Lung (tissue), 12 donors: ENCODE data around the gene NPVF. TPM values are rescaled to one million over a fixed set of nuclear protein-coding genes. Genes with fewer than 3 reads are reported as not detected.
A peak's percentile ranks its signal among the peaks of the same experiment; 100 is the strongest.

Experiments used
- ATAC-seq: fragments of 200-7000 bp; cut with Tn5 transposase; one replicate; pipeline ENCODE4 v1.9.1; 2020; ENCODE audit warnings: moderate number of reproducible peaks; ENCODE audit not compliant: insufficient read depth, low FRiP score
- DNase-seq, 3 donors: peaks; one replicate each; pipeline ENCODE4 v3.0.0-alpha.2; 2013 to 2017
- H3K27ac ChIP-seq, 2 donors: one replicate each; pipeline ENCODE4 v1.5.1; 2013; ENCODE audit warnings: mild to moderate bottlenecking in 2 of 2, moderate library complexity in 2 of 2, control low read depth in 1 of 2, inconsistent platforms in 1 of 2, low read depth in 1 of 2, low read length in 1 of 2
- H3K27me3 ChIP-seq, 3 donors: one replicate each; pipeline ENCODE4 v1.5.1; 2013; ENCODE audit warnings: low read length in 2 of 3; ENCODE audit not compliant: control insufficient read depth in 3 of 3, insufficient read depth in 3 of 3
- H3K36me3 ChIP-seq, 4 donors: one replicate each; pipeline ENCODE4 v1.5.1; 2013; ENCODE audit warnings: low read length in 4 of 4, mild to moderate bottlenecking in 1 of 4, moderate library complexity in 1 of 4; ENCODE audit not compliant: control insufficient read depth in 4 of 4, insufficient read depth in 4 of 4
- H3K4me1 ChIP-seq, 5 donors: one replicate each; pipeline ENCODE4 v1.5.1; 2013; ENCODE audit warnings: low read length in 5 of 5, mild to moderate bottlenecking in 2 of 5, moderate library complexity in 1 of 5; ENCODE audit not compliant: control insufficient read depth in 5 of 5, insufficient read depth in 5 of 5
- H3K4me3 ChIP-seq: one replicate; pipeline ENCODE4 v1.5.1; 2013; ENCODE audit warnings: mild to moderate bottlenecking, control low read depth, moderate library complexity
- H3K9ac ChIP-seq, 2 donors: one replicate each; pipeline ENCODE4 v1.5.1; 2013; ENCODE audit warnings: low read length in 2 of 2, control low read depth in 1 of 2; ENCODE audit not compliant: insufficient read depth in 1 of 2
- H3K9me3 ChIP-seq, 4 donors: one replicate each; pipeline ENCODE4 v1.5.1; 2013; ENCODE audit warnings: low read length in 3 of 4, mild to moderate bottlenecking in 1 of 4, moderate library complexity in 1 of 4; ENCODE audit not compliant: control insufficient read depth in 4 of 4, insufficient read depth in 3 of 4
- WGBS, 2 donors: extraction: QIAGEN DNeasy Blood & Tissue Kit; methylation state at CpG; one replicate each; pipeline ENCODE4 v1.1.7; 2013; 5-methylcytosine and 5-hydroxymethylcytosine counted together
- polyA plus RNA-seq, 2 donors: library from polyadenylated mRNA; stranded (reverse); fragments of 200-250 nt; gene quantifications; one replicate each; pipeline ENCODE4 v1.2.1, GENCODE V29; 2013
- total RNA-seq, 2 donors: library from RNA; depleted of rRNA in 1 of 2; stranded (reverse); fragments of >200 nt in 1 of 2; gene quantifications; one replicate each; pipeline ENCODE4 v1.2.1, GENCODE V29; 2014 to 2021
- TF ChIP-seq, protein P1 (sequence below): IDR thresholded peaks from 2 replicates; pipeline ENCODE4 v1.5.1; 2012; ENCODE audit warnings: mild to moderate bottlenecking; ENCODE audit errors: control extremely low read depth, extremely low read depth
- donor health status: control.
- donor health status: control.
- donor health status: Bipolar disorder and iron deficiency.
- donor health status: healthy.
- donor health status: DM: yes; HTN: yes; CAD: no.

Gene NPVF
- total and polyA plus RNA-seq, 4 donors, result not detected

DNA sequence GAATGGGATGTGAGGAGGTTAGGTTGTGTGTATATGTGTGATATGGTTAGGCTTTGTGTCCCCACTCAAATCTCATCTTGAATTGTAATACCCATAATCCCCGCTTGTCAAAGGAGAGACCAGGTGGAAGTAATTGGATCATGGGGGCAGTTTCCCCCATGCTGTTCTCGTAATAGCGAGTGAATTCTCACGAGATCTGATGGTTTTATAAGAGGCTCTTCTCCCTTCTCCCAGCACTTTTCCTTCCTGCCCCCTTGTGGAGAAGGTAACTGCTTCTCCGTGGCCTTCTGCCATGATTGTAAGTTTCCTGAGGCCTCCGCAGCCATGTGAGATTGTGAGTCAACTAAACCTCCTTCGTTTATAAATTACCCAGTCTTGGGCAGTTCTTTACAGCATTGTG, 47.3 kb downstream of the NPVF start:
- DNase-seq (no peak), ATAC-seq (no peak)
- TF ChIP-seq, protein P1, sequence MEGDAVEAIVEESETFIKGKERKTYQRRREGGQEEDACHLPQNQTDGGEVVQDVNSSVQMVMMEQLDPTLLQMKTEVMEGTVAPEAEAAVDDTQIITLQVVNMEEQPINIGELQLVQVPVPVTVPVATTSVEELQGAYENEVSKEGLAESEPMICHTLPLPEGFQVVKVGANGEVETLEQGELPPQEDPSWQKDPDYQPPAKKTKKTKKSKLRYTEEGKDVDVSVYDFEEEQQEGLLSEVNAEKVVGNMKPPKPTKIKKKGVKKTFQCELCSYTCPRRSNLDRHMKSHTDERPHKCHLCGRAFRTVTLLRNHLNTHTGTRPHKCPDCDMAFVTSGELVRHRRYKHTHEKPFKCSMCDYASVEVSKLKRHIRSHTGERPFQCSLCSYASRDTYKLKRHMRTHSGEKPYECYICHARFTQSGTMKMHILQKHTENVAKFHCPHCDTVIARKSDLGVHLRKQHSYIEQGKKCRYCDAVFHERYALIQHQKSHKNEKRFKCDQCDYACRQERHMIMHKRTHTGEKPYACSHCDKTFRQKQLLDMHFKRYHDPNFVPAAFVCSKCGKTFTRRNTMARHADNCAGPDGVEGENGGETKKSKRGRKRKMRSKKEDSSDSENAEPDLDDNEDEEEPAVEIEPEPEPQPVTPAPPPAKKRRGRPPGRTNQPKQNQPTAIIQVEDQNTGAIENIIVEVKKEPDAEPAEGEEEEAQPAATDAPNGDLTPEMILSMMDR, result no peak
- WGBS, 2 donors, result 83 to 92% methylated on average over 7 of the region's 7 CpGs
- Histone ChIP-seq H3K4me1 (no peaks in the 10 kb centered on the region), H3K36me3 (no peaks in the 10 kb centered on the region), H3K27me3 (no peaks in the 10 kb centered on the region), H3K27ac (no peak overlapping the region), H3K9ac (no peak overlapping the region), H3K4me3 (no peak overlapping the region), H3K9me3 (no peaks in the 10 kb centered on the region)

DNA sequence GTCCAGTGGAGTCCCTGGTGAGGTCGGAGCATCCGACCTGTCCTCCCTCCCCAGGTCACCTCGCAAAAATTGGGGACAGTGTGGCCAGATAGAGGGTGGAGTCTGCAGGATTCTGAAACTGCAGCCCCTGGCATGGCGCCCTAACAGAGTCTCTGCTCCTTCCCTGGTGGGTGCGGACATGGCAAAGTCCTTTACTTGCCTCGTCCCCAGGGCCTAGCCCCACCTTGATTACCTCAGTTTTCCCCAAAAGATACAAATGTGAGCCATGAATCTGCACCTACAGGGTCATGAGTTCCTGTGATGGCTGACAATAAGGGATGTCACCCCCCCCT, 47.7 kb downstream of the NPVF start:
- no peak for DNase-seq
- ATAC-seq, result no peak
- no peaks in the 10 kb centered on the region for H3K36me3 ChIP-seq
- H3K4me3 ChIP-seq, result peak overlapping the region; percentile 55
- no peaks in the 10 kb centered on the region for H3K4me1 ChIP-seq
- H3K27ac ChIP-seq, result peak overlapping the region in 1 of 2 donors; percentile 71
- TF ChIP-seq, protein P1, result no peak
- H3K9ac ChIP-seq, result peak overlapping the region in 1 of 2 donors; percentile 82
- WGBS, 2 donors, result 12 to 18% methylated on average over 6 of the region's 6 CpGs
- no peaks in the 10 kb centered on the region for H3K27me3 ChIP-seq
- H3K9me3 ChIP-seq, result no peaks in the 10 kb centered on the region

DNA sequence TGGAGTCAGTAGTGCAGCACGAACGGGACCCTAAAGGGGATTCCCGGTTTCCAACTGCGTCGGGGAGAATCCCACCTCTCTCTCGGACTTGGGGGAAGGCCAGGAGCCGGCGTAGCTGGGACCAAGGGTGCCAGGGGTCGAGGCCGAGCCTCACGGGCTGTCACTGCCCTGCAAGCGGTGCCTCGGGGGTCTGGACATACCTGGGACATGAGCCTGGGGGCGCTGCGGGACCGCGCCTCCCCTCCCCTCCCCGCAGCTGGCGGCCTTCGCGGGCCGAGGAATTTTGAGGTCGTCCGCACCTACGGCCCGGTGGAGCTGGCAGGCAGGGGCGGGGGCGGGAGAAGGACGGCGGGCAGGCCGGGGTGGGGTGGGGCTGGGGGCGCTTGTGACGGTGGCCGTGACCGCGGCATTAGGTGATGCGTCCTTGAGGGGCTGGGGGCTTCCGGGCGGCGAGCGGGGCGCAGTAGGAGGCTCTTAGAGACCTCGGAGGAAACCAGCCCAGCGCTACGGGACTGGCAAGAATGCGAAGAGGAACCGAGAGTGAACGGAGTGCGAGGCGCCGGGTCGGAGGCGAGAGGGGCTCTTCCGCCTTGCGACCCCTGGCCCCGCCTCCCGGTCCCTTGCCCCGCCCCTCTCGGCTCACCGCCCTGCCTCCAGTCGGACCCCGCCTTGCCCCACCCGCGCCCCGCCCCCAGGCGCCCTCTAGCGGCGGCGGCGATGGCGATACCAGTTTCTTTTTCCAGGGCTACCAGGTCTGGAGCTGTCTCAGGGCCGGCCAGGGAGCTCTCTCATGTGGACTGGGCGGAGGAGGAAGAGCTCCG, 48.3 kb downstream of the NPVF start:
- Histone ChIP-seq H3K36me3 (no peaks in the 10 kb centered on the region), H3K27me3 (no peaks in the 10 kb centered on the region), H3K4me1 (no peaks in the 10 kb centered on the region), H3K4me3 (peak overlapping the region; percentile 67), H3K9me3 (no peaks in the 10 kb centered on the region), H3K9ac (peak overlapping the region; percentile 14 to 82), H3K27ac (peak overlapping the region in 1 of 2 donors; percentile 92)
- TF ChIP-seq, protein P1, result peak; percentile 39
- DNase-seq (peak; percentile 90 to 95 (median 91)), ATAC-seq (peak; percentile 98)
- WGBS, 2 donors, result 0 to 1% methylated on average over 59 to 74 of the region's 74 CpGs
